ENCODE data around the gene PDZD4.

PDZD4 gene

DNA sequence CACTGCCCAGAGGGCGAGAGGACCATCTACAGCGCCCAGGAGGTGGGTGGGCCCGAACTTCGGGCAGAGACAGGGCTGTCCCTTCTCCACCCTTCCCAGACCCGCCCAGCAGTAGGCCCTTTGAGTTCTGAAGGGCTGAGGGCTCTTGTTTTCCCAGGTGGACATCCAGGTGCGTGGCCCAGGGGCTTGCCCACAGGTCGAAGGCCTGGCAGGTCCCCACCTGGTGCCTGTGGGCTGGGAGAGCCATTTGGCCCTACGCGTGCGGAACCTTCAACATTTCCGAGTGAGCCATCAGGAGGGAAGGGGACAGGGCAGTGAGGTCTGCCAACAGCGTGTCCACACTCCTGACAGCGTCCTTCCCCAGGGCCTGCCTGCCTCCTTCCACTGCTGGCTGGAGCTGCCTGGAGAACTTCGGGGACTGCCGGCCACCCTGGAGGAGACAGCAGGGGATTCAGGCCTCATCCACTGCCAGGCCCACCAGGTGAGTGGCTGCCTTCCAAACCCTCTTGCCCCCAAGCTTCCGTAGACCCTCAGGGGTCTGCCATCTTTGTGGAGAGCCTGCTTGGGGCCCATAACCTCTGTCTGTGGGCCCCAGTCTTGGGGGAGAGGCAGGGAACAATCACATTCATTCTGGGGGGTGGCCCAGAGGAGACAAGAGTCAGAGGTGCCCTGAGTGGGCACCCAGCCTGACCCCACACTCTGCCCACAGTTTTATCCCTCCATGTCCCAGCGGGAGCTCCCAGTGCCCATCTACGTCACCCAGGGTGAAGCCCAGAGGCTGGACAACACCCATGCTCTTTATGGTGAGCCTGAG is 59.5 kb downstream of the PDZD4 start:
- no peak for DNase-seq

DNA sequence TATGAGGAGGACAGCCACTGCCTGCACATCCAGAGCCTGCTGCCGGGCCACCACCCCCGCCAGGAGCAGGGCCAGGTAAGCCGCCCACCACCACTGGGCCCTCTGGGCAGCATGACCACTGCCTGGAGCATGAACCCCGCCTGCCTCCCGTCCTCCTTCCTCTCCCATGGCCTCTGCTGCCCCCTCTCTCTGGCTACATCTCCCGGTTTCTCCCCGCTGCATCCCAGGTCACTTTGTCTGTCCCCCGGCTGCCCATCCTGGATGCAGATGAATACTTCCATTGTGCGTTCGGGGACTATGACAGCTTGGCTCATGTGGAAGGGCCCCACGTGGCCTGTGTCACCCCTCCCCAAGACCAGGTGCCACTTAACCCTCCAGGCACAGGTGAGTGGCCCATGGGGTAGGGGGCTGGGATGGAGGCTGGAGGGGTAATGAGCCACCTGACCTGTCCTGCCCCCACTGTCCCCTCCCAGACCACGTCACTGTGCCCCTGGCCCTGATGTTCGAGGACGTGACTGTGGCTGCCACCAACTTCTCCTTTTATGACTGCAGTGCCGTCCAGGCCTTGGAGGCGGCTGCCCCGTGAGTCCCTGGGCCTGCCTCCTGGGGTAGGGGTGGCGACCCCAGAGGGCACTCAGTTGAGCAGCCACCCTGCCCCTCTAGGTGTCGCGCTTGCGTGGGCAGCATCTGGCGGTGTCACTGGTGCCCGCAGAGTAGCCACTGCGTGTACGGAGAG is 60.3 kb downstream of the PDZD4 start:
- no peak for DNase-seq

DNA sequence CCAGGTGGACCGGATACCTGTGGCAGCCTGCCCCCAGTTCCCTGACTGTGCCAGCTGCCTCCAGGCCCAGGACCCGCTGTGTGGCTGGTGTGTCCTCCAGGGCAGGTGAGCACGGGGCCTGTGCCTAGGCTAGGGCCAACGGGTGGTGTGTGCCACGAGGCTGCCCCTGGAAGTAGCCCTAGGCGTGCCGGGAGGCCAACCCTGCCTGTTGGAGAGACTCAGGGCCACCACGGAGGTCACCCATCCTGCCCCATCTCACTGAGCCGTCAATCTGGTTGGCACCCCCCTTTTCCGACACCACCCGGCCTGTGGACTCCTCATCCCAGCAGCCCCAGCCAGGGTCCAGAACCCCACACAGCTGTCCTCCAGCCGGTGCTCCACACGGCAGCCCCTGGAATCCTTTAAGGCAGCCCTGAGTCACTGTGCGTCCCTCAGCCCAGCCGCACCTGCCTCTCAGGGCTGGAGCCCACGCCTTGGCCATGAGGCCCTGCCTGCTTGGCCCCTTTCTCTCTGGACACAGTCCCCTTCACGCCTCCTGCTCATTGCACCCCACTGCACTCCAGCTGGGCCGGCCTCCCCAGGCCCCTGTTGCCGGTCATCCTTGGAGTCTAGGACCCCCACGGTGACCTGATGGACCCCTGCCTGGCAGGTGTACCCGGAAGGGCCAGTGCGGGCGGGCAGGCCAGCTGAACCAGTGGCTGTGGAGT is 61.0 kb downstream of the PDZD4 start:
- DNase-seq, result no peak

DNA sequence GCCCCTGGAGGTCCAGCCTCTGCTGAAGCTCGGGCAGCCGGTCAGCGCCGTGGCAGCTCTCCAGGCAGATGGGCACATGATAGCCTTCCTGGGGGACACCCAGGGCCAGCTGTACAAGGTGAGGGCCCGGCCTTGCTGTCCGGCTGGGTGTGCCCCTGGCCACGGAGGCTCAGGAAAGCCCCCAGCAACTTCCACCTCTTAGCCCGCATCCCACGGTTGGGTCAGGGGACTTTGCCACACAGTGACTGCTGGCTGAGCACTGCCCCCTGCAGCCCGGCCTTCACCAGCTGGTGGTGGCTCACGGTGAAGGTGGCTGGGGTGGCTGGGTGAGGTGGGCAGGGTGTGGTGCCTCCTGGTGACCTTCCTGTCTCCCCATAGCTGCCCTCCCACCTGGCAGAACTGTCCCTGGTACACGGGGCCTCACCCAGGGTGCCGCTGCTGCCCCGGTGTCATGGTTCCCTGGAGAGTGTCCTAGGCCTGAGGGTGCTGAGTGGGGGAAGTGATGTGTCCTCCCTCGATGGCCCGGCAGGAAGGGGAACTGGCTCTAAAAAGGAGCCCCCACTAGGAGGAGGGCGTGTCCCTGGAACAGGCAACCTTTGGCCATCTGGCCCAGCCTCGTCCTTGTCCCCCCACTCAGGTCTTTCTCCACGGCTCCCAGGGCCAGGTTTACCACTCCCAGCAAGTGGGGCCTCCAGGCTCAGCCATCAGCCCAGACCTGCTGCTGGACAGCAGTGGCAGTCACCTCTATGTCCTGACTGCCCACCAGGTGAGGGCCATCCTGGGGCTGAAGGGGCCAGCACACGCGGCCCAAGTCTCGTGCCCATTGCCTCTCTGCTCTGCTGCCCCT is 61.8 kb downstream of the PDZD4 start:
- no peak for DNase-seq

DNA sequence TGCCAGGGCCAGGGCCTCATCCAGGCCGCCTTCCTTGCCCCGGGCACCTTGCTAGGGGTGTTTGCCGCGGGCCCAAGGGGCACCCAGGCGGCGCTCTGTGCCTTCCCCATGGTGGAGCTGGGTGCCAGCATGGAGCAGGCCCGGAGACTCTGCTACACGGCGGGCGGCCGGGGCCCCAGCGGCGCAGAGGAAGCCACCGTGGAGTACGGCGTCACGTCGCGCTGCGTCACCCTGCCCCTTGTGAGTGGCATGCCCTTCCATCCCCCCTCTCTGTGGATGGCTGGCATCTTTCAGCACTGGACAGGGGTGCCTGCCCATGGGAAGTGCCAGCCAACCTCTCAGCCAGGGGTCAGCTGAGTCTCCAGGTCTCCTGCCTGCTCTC is 62.7 kb downstream of the PDZD4 start:
- DNase-seq, result no peak

DNA sequence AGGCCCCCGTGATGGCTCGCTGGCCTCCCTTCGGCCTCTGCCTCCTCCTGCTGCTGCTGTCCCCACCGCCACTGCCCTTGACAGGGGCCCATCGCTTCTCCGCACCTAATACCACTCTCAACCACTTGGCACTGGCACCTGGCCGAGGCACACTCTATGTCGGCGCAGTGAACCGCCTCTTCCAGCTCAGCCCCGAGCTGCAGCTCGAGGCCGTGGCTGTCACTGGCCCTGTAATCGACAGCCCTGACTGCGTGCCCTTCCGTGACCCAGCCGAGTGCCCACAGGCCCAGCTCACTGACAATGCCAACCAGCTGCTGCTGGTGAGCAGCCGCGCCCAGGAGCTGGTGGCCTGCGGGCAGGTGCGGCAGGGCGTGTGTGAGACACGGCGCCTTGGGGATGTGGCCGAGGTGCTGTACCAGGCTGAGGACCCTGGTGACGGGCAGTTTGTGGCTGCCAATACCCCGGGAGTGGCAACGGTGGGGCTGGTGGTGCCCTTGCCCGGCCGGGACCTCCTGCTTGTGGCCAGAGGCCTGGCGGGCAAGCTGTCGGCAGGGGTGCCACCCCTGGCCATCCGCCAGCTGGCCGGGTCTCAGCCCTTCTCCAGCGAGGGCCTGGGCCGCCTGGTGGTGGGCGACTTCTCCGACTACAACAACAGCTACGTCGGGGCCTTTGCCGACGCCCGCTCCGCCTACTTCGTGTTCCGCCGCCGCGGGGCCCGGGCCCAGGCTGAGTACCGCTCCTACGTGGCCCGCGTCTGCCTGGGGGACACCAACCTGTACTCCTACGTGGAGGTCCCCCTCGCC is 63.3 kb downstream of the PDZD4 start:
- DNase-seq, result no peak

DNA sequence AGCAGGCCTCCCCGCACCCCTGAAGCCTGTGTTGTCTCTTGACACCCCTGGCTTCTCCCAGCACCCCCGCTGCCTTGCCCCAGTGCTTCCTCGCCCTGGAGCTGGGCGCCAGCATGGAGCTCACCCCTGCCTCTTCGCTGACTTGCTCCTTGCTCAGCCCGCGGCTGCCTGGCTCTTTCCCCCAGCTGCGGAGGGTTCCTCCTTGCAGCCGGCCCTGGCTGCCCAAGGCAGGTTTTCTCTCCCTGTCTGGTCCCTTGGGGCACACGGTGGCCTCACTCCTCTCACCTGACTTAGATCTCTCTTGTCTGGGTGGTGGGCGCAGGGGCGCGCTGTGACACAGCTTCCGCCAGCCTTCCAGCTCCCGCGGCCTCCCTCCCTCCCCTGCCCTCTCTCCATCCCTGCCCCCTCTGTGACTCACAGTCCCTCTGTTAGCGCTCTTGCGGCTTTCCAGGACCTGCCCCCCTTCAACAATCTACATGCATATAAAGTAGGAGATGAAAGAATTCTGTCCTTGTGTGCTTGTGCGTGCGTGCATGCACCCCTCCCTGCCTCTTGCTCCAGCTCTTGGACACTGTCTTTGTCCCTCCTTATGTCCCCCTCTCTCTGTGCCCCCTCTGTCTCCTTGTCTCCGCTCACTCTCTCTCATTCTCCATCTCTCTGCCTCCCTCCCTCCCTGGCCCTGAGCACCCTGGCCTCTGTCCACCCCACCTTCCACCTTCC is 64.1 kb downstream of the PDZD4 start:
- DNase-seq, result peak; percentile 31

DNA sequence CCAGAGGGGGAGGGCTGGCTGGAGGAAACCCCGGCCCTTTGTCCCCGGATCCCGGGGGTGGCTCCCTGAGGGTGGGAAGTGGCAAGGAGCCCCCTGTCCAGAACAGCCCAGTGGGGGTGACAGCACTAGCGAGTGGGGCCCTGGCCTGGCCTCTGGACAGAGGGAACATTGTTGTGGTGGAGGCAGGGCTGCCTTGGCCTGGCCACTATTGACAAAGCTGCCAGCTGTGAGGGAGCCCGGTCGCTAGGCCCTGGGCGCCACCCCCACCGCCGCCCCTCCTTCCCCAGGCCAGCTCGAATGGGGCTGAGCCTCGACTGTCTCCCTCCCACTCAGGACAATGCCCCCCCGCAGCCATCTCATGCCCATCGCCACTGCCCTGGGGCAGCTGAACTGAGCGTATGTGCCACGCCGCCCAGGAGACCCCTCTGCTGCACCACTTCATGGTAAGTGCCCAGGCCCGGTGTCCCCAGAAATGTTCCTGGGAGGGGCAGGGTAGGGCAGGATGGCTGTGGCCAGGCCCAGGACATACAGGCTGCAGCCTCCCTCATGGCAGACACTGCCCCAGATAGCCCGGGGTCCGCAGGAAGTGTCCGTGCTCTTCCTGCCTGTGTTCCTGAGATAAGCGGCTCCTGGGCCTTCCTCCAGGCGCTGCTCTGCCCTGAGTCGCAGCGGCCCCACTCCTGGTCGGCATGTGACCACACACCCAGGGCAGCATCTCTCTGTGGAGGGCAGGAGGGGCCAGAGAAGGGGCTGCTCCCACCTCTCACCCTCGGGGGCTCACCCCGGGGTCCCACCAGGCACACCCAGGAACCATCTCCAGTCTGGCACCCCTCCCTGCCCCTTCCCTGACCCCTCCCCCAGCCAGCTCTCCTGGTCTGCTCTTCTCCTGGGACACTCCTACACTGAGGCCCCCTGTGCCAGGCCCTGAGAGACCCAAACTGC is 64.9 kb downstream of the PDZD4 start:
- no peak for DNase-seq

DNA sequence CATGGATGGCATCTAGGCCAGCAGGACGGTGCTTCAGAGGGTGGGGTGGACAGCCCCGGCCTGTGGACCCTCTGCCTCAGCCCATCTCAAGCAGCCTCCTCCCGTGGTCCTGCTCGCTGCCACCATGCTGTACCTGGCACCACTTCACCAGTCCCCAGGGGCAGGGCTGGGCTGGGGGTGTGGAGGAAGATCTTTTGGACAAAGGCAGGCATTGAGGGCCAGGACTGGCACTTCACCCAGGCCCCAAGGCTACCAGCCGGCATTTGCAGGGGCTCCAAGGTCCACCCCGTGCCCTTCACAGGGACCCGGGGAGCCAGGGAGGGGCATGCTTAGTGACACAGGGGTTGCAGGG is 65.6 kb downstream of the PDZD4 start:
- no peak for DNase-seq

DNA sequence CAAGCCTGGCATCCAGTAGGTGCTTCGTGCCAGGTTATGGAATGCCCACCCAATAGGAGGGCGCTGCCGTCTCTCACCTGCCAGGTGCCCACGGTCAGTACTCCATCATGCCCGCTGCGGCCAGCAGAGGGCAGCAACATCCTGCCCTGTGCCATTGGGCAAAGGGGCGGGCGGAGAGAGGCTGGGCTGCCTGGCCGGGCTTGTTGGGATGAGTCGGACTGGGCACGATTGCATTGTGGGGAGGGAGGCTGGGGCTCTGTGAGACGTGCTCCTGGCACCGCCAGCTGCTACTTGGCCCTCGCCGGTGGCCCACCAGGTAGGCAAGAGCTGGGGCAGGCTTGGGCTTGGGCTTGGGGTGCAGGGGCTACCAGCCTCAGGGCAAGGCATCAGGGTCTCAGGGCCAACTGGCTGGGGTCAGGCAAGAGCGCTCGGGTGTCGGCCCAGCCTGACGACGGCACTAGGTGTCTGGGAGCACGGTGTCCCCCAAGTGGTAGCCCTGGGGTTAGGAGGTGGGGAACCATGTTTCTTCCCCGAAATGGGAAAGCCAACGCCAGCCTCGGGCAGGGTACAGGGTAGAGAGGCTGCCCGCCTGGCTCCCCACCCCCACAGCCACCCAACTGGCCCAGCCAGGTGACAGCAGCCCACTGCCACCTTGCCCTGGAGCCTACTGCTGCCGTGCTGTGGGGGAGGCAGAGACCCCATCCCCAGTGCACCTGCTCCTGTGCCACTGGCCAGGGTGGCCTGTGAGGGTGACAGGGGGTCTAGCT is 66.2 kb downstream of the PDZD4 start, which contains the start of gene PLXNB3:
Gene PLXNB3, plus strand, starts transcription at position 261 of the 767 bp plus-strand sequence. CDS start 1,287 bp downstream, outside the sequence.
- peak; percentile 75 for DNase-seq

DNA sequence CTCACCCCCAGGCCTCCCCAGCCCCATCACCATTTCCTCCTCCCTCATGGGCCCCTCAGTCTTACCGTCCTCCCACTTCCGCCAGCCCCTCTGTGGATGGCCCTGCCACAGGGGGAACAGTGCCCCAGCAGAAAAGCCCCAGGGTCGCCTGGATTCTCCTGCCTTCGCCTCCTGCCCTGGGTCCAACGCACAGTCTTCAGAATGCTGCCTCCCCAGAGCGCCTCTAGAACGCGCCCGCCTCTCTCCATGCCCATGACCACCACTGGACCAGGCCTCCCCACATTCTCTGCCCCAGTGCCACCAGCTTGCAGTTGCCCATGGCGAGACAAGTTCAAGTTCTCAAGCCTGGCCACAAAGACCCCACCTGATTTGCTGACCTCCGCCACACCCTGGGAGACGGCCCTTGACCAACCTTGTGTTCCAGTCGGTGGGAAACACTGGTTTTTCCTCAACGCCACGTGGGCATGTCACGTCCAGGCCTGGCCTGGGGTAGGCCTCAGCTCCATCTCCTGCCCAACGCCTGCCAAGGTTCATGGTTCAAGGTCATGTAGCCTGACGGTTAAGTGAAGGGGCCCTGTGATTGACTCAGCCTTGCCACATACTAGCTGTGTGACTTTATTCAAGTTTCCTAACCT is 66.9 kb downstream of the PDZD4 start:
- no peak for DNase-seq

DNA sequence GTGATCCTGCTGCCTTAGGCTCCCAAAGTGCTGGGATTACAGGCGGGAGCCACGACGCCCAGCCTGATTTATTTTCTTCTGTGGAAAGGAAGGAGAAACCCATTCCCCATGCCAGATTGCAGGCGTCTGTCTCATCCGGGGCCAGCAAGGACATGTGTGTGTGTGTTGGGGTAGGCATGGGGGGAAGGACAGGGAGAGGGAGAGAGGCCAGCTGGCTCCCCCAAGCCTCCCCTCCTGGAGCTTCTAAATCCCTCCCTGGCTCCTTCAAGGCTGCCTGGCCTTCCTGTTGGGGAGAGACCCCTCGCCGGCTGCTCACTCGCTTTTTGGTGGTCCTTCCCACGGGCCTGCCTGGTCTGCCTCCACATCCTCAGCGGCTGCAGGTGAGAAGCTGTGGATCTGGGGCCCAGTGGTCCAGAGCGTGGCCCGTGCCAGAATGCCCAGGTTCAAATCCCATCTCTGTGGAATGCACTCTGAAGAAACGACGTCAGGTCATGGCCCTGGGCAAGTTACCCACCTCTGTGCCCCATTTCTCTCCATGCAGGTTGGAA is 67.6 kb downstream of the PDZD4 start:
- DNase-seq, result no peak

DNA sequence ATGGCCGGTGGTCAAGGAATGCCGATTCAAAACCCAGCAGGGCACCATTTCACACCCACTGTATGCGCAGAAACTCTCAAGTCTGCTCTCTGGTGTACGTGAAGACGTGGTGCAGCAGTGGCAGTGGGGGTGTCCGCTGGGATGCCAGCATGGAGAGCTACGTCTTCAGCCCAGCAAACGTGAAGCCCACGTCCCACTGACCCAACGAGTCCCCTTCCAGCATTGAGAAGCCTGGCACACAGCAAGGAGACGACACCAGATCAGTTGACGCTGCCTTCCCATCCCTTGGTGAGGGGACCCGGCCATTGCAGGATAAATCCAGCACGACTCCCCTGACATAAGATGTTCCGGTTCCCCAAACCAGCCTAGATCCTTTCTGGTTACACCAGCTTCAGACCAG is 68.5 kb downstream of the PDZD4 start:
- no peak for DNase-seq

DNA sequence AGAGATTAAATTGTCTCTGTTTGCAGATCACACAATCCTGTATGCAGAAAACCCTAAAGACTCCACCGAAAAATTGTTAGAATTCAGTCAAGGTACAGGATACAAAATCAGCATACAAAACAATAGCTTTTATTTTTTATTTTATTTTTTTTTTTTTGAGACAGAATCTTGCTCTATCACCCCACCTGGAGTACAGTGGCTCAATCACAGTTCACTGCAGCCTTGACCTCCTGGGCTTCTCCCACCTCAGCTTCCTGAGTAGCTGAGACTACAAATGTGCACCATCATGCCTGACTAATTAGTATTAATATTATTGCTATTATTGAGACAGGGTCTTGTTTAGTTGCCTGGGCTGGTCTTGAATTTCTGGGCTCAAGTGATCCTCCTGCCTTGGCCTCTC is 75.2 kb downstream of the PDZD4 start:
- no peak for DNase-seq
